T-helper 2 cell treated with Interferon-gamma antibody and Interleukin-4, amounts not matched to agents 5 μg/mL and 100 μg/mL, for 36 hours (primary cell): ENCODE data around the gene ABLIM3.

ENCODE experiments used
- DNase-seq: peaks from one replicate; pipeline ENCODE4 v3.0.0; 2021; ENCODE audit warnings: low spot score
- H3K27ac Mint-ChIP-seq: one replicate; pipeline ENCODE4 v1.8.0; 2021; ENCODE audit warnings: mild to moderate bottlenecking, mixed read lengths
- H3K27me3 Mint-ChIP-seq: one replicate; pipeline ENCODE4 v1.8.0; 2021; ENCODE audit warnings: low read depth, mixed read lengths
- H3K36me3 Mint-ChIP-seq: one replicate; pipeline ENCODE4 v1.8.0; 2021; ENCODE audit warnings: low read depth, mixed read lengths
- H3K4me1 Mint-ChIP-seq: one replicate; pipeline ENCODE4 v1.8.0; 2021; ENCODE audit warnings: low read depth, mixed read lengths
- H3K4me3 Mint-ChIP-seq: one replicate; pipeline ENCODE4 v1.8.0; 2022; ENCODE audit warnings: mild to moderate bottlenecking, moderate library complexity, mixed read lengths
- H3K9me3 Mint-ChIP-seq: one replicate; pipeline ENCODE4 v1.8.0; 2021; ENCODE audit warnings: mixed read lengths

ABLIM3 gene

GRCh38 chr5:149202910-149203451 is 61.7 kb downstream of the ABLIM3 start:
- Mint-ChIP-seq H3K4me1 (no peaks in the 10 kb centered on the region), H3K27ac (no peak overlapping the region), H3K27me3 (no peaks in the 10 kb centered on the region), H3K9me3 (no peaks in the 10 kb centered on the region), H3K36me3 (no peaks in the 10 kb centered on the region), H3K4me3 (no peak overlapping the region)
- DNase-seq: no peak

- no peak overlapping the region for H3K27ac Mint-ChIP-seq
Observed at GRCh38 chr5:149203921-149204441, 62.7 kb downstream of the ABLIM3 start.

GRCh38 chr5:149205625-149206523 is 64.6 kb downstream of the ABLIM3 start:
- H3K27ac Mint-ChIP-seq: no peak overlapping the region
- no peaks in the 10 kb centered on the region for H3K9me3 Mint-ChIP-seq
- H3K36me3 Mint-ChIP-seq: no peaks in the 10 kb centered on the region
- H3K27me3 Mint-ChIP-seq: no peaks in the 10 kb centered on the region
- no peak for DNase-seq
- no peak overlapping the region for H3K4me3 Mint-ChIP-seq
- no peaks in the 10 kb centered on the region for H3K4me1 Mint-ChIP-seq

More at GRCh38 chr5:149203921-149204441, 62.7 kb downstream of the ABLIM3 start:
- Mint-ChIP-seq H3K27me3 (no peaks in the 10 kb centered on the region), H3K36me3 (no peaks in the 10 kb centered on the region), H3K9me3 (no peaks in the 10 kb centered on the region), H3K4me1 (no peaks in the 10 kb centered on the region), H3K4me3 (no peak overlapping the region)
- no peak for DNase-seq

GRCh38 chr5:149206524-149207141 is 65.3 kb downstream of the ABLIM3 start:
- Mint-ChIP-seq H3K4me1 (no peaks in the 10 kb centered on the region), H3K36me3 (no peaks in the 10 kb centered on the region), H3K9me3 (no peaks in the 10 kb centered on the region), H3K27ac (no peak overlapping the region), H3K4me3 (no peak overlapping the region), H3K27me3 (no peaks in the 10 kb centered on the region)
- no peak for DNase-seq

GRCh38 chr5:149207831-149208230 is 66.5 kb downstream of the ABLIM3 start:
- Mint-ChIP-seq H3K4me1 (no peaks in the 10 kb centered on the region), H3K9me3 (no peaks in the 10 kb centered on the region), H3K36me3 (no peaks in the 10 kb centered on the region), H3K4me3 (no peak overlapping the region), H3K27ac (no peak overlapping the region), H3K27me3 (no peaks in the 10 kb centered on the region)
- DNase-seq: no peak

GRCh38 chr5:149210225-149210624 is 68.9 kb downstream of the ABLIM3 start:
- no peaks in the 10 kb centered on the region for H3K4me1 Mint-ChIP-seq
- DNase-seq: no peak
- no peaks in the 10 kb centered on the region for H3K9me3 Mint-ChIP-seq
- H3K4me3 Mint-ChIP-seq: no peak overlapping the region
- H3K36me3 Mint-ChIP-seq: no peaks in the 10 kb centered on the region
- no peak overlapping the region for H3K27ac Mint-ChIP-seq
- peaks cover 4% of the 10 kb centered on the region for H3K27me3 Mint-ChIP-seq

GRCh38 chr5:149210968-149211490 is 69.7 kb downstream of the ABLIM3 start:
- Mint-ChIP-seq H3K27me3 (peaks cover 4% of the 10 kb centered on the region), H3K4me1 (no peaks in the 10 kb centered on the region), H3K4me3 (no peak overlapping the region), H3K36me3 (no peaks in the 10 kb centered on the region), H3K9me3 (no peaks in the 10 kb centered on the region), H3K27ac (no peak overlapping the region)
- DNase-seq: no peak

GRCh38 chr5:149211566-149211965 is 70.3 kb downstream of the ABLIM3 start:
- H3K9me3 Mint-ChIP-seq: no peaks in the 10 kb centered on the region
- H3K4me1 Mint-ChIP-seq: no peaks in the 10 kb centered on the region
- no peak overlapping the region for H3K27ac Mint-ChIP-seq
- no peak for DNase-seq
- H3K4me3 Mint-ChIP-seq: no peak overlapping the region
- H3K27me3 Mint-ChIP-seq: peaks cover 4% of the 10 kb centered on the region
- H3K36me3 Mint-ChIP-seq: no peaks in the 10 kb centered on the region

- Mint-ChIP-seq H3K9me3 (no peaks in the 10 kb centered on the region), H3K4me1 (no peaks in the 10 kb centered on the region), H3K27ac (no peak overlapping the region), H3K36me3 (no peaks in the 10 kb centered on the region), H3K4me3 (no peak overlapping the region), H3K27me3 (peaks cover 4% of the 10 kb centered on the region)
- no peak for DNase-seq
Observed at GRCh38 chr5:149212198-149212951, 71.1 kb downstream of the ABLIM3 start.

- Mint-ChIP-seq H3K4me1 (no peaks in the 10 kb centered on the region), H3K27ac (no peak overlapping the region), H3K27me3 (peaks cover 4% of the 10 kb centered on the region), H3K36me3 (no peaks in the 10 kb centered on the region), H3K4me3 (no peak overlapping the region), H3K9me3 (no peaks in the 10 kb centered on the region)
- no peak for DNase-seq
Observed at GRCh38 chr5:149213264-149213880, 72.1 kb downstream of the ABLIM3 start.

GRCh38 chr5:149215478-149216090 is 74.3 kb downstream of the ABLIM3 start:
- Mint-ChIP-seq H3K36me3 (no peaks in the 10 kb centered on the region), H3K4me1 (no peaks in the 10 kb centered on the region), H3K9me3 (no peaks in the 10 kb centered on the region), H3K27me3 (peaks cover 4% of the 10 kb centered on the region), H3K27ac (no peak overlapping the region), H3K4me3 (no peak overlapping the region)
- no peak for DNase-seq

- H3K27ac Mint-ChIP-seq: no peak overlapping the region
- peaks cover 4% of the 10 kb centered on the region for H3K27me3 Mint-ChIP-seq
- DNase-seq: no peak
- H3K36me3 Mint-ChIP-seq: no peaks in the 10 kb centered on the region
- H3K9me3 Mint-ChIP-seq: no peaks in the 10 kb centered on the region
- no peaks in the 10 kb centered on the region for H3K4me1 Mint-ChIP-seq
- H3K4me3 Mint-ChIP-seq: no peak overlapping the region
Observed at GRCh38 chr5:149216496-149216895, 75.2 kb downstream of the ABLIM3 start.
